GM19372 (cell line): Measurements from ENCODE around the gene BACE1.
"Not testable (repeated sequence)": the region's sequence is repeated elsewhere in the genome, so short reads cannot be mapped to it uniquely, and the experiment has no call there.

Source experiments
- ATAC-seq: cut with Tn5 transposase; IDR thresholded peaks from one replicate; pipeline ENCODE4 v1.9.1; 2021; ENCODE audit warnings: mild to moderate bottlenecking, low read depth, moderate library complexity; ENCODE audit not compliant: unreplicated experiment

BACE1 gene

DNA sequence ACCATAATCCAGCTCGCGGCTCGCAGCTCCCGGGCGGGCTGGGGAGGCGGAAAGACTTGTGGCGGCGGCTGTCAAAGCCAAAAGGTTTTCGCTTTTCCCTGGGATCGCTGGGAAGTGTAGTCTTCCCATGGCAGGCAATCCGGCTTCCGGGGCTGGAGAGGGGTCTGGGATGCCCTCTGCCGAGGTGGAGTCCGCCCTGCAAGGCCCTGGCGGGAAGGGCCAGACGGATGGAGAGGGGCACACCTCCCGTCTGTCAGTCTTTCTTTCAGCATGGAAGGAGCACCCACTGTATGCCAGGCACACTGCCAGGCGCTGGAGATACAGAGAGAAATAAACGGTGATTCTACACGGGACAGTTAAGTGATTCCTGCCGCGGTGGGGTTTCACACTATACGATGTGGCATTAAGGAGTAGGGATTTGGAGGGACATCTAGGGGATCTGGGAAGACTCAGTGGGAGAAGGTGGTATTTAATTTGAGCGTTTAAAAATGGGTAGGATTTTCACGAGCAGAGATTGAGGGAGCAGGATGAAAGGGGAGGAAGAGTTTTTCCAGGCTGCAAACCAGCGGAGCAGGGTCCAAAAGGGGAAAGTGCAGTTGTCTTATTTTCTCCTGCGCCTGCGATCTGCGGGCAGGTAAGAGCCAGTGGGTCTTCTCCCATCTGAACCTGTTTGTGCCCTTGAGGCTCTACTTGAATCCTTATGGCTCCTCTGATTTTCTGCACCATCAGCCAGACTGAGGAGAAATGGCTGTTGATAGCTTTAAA lies at the start of gene BACE1:
TSS of gene BACE1 (minus strand) at position 60 of the 765 bp plus-strand sequence. CDS start 461 bp downstream, outside the sequence.
- no peak for ATAC-seq

DNA sequence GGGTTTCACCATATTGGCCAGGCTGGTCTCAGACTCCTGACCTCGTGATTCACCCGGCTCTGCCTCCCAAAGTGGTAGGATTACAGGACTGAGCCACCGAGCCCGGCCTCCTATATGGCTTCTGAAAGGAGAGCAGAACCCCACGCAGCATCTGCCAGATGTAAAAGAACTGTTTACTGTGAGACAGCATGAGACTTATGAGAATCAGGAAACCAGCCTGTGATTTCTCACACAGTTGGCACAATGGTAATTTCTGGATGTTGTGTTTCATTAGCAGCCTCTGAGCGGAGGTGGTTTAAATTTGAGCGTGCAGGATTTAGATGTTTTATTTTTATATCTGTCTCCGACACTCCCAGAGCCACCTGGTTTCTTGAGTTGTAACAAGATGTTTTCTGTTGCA lies 45.4 kb upstream of the BACE1 start:
- no peak for ATAC-seq

DNA sequence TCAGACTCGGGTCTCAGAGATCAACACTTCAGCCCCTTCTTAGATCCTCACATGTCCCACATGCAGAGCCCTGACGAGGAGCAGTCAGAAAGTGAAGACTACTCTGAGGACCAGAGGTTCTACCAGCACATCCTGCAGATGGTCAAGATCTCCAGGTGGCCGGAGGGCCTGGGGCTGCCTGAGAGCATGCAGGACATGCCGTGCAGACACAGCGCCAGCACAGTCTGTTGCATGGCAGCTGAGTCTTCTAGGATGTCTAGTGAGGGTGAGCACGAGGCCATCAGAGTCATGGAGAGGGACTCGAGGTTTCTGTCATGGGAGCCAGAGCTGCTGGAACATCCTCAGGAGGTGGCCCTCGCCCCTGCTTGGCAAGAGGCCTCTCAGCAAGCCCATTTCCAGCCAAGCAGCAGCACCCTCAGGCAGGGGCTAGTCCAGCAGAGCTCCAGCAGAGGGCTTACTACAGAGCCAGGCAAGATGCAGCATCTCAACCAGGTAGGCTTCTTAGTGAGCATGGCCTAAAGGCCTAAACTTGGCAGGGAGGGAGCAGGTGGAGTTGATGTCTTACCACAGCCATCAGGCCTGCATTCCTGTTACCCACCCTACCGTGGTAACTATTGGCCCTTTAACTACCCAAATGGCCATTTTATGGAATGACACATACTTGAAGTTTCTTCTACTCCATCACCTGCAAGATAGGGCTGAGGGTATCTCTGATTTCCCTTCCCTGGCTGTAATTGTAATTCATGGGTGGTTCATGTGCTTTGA lies 40.3 kb upstream of the BACE1 start:
- no peak for ATAC-seq

DNA sequence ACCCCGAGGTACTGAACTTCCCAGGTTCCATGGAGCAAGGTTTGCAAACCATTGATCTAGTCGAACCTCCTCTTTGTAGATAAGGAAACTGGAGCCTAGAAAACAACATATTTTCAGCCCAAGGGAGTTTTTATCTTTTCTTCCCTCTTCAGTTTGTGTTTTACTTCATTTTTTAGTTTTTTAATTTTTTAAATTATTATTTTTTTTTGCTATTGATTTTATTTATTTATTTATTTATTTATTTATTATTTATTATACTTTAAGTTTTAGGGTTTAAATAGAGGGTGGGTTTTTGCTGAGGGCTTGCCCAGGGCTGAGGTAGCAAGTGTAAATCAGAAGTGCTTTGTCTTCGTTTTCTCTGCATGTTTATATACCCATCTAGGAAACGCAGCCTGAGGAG lies 38.5 kb upstream of the BACE1 start:
- no peak for ATAC-seq

DNA sequence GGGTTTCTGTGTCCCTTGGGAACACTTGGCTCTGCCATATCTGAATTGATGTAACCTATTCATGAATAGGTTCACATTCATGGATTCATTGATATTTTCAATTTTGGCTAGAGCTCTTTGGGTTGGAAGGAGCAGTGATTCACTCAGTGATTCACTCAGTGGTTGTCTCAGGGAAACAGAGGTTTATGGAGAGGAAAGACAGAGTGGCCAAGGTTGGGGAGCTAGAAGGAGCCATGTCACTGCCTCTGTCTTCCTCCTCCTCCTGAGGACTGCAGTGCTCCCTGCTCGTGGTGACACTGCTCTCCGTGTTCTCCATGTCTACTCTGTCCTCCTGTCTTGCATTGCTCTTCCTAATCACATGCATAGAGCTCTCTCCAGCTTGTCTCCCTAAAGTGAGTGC lies 29.0 kb upstream of the BACE1 start:
- ATAC-seq, result no peak

DNA sequence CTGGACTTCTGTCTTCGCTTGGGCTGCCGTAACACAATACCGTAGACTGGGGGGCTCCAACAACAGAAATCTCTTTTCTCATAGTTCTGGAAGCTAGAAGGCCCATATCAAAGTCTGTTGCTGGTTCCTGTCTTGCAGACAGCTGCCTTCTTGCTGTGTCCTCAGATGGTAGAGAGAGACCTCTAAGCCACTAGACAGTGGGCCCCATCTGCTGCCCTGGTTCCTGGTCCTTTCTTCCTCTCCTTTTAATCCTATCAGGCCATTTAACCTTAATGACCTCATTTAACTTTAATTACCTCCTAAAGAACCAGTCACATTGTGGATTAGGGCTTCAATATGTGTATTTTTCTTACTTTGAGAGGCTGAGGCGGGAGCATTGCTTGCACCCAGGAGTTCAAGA lies 21.0 kb upstream of the BACE1 start:
- ATAC-seq, result no peak

DNA sequence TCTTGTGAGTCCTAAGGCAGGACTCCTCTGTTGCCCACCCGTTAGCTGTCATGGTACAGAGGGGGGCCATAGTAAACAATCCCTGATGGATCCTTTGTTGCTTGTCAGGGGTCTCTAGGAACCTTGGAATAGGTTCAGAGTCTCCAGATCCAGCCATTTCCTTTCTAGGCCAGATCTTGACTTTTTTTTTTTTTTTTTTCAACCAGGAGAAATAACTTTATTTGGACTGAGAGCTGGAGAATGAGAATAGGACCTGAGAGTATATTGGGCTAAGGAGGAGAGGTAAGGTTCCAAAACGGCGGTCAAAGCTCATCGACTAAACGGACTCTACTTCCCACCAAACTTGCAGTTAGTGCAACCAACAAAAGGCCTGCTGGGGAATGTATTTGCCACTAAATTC lies 19.3 kb upstream of the BACE1 start:
- ATAC-seq, result no peak

DNA sequence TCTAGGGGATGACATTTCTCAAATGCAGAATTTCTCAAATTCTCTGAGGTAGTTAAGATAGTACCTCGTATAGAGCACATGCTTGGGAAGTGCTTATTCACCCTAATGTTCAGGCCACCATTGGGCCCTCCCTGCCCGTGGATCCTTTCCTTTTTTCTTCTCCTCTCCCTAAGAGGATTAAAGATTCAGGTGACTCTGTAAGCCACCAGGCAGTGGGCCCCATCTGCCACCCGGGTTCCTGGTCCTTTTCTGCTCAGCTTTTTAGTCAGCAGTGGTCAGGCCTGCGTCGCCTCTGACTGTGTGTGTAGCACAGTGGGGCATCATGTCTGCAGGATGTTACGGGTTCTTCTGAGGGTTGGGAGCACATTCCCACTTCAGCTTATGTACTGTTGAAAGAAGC lies 18.8 kb upstream of the BACE1 start:
- no peak for ATAC-seq

DNA sequence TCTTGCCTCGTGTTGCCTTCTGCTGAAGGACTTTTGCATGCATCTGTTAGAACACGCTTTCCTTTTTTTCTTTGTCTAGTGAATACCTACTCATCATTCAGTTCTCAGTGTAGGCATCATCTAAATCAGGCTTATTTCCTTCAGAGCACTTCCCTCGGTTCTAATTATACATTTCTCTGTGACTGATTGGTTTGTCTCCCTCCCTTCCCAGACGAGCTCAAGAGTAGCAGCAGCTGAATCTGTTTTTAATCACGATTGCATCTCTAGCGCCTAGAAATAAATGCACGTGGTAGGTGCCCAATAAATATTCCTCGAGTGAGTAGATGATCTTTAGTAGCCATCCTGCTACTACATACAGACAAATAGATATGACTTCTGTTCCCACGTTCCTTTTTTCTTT lies 17.9 kb upstream of the BACE1 start:
- ATAC-seq, result no peak

DNA sequence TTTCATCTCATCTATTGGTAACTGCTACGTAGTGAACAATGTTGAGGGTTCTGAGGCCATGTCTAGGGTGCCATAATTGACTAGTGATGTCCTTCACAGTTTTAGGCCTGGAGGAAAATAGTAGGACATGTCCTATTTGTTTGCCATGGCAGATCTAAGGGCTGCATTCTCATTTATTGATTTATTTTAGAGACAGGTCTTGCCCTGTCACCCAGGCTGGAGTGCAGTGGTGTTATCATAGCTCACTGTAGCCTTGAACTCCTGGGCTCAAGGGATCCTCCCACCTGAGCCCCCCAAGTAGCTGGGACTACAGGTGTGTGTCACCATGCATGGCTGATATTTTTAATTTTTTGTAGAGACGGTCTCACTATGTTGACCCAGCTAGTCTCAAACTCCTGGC lies 16.8 kb upstream of the BACE1 start:
- no peak for ATAC-seq

DNA sequence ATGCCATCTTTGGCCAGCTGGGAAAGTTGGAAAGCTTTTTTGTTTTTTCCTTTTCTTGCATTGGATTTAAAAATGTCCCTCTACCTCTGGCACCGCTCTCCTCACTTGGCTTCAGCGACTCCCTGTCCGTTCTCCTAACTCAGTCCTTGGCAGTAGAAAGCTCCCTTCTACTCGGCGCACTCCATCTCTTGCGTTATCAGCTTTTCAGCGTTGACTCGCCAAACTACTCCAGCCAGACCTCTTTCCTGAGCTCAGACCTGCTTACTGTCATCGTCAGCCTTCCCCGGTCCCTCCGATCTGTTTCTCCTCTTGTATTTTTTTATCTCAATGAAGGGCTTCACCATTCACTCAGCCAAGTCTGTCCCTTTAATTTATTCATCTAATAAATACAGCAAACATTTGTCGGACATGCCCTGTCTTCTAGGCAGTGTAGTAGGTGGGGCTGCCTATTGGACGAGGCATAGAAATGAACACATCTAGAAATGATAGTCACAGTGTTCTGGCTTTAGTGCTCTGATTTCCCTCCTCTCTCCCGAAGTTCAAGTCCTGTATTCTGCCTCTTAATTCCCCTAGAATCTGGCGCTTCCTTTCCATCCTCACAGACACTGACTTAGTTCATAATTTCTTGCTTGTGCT lies 12.4 kb upstream of the BACE1 start:
- ATAC-seq, result no peak

DNA sequence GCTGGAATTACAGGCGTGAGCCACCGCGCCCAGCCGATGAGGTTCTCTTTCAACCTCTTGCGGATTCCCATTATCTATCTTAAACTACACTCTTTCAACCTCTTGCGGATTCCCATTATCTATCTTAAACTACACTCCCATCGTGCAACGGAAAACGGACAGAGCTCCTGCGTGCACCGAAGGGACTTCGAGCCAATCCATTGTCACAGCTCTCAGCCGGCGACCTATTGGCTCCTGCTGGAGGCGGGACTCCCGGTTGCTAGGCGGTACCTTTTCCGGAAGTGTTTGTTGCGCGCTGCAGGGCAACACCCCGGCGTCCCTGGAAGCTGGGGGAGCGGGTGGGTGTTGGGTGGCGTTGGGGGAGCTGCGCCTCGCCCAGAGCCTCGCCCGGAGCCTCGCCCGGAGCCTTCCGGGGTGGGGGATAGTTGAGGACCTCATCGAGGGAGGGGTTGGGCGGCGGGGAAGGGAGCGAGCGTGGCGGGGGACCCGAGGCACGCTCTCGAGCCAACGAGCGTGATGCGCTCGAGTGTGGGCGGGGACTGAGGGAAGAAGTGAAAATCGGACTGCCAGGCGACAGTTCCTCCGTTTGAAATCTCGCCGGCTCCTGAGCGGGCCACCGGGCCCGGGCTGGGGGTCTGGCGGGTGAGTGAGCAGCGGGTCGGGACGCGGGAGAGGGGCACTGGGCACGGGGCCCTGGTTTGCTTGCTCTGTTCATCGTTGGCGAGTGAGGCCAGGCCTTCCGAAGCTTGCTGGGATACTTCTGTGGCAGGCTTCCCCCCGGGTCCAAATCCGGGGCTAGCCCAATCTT lies 11.7 kb upstream of the BACE1 start, which contains the start of gene CEP164:
TSS of gene CEP164 (plus strand) at position 288 of the 808 bp plus-strand sequence. CDS start 10,733 bp downstream, outside the sequence.
- peak; percentile 93 for ATAC-seq

DNA sequence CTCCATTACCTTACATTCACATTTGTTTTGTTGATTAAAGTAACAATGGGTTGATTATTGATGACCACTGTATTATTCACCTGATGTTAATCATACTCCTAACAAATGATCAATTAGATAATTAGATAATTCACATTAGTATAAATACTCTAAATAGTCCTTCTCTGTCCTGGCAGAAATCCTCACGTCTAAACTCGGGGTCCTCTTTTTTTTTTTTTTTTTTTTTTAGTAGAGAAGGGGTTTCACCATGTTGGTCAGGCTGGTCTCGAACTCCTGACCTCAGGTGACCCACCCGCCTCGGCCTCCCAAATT lies 11.2 kb upstream of the BACE1 start:
- ATAC-seq, result not testable (repeated sequence)

DNA sequence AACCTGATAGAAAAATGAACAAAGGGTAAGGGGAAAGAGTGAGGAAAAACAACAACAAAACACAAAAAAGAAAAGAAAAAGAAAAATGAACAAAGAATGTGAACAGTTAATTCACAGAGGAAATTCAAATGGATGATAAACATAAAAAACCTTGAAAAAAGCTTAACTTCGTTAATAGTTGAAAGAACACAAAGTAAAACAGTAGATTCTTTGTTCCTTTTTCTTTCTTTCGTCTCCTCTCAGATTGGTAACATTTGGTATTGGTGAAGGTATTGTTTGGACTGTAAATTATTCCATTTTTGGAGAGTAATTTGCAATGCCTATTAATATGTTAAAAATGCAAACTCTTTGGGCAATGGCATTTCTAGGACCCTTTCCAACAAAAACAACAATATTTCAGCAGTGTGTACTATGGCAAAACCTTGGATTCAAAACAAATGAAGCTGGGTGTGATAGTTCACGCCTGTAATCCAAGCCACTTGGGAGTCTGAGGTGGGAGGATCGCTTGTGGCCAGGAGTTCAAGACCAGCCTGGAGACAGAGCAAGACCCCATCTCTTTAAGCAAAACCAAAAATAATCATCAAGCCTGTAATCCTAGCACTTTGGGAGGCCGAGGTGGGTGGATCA lies 3.3 kb upstream of the BACE1 start:
- ATAC-seq, result no peak

DNA sequence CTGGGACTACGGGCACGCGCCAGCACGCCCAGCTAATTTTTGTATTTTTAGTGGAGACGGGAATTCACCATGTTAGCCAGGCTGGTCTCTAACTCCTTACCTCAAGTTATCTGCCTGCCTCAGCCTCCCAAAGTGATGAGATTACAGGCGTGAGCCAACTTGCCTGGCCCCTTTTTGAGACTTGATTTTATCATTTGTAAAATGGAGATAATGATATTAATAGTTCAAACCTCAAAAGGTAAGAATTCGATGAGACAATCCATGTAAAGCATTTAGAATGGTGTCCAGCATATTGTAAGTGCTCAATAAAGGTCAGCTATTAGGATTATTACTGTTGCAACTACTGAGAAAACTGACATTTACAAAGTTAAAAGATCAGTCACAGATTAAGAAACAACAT lies 2.7 kb upstream of the BACE1 start:
- ATAC-seq, result no peak

DNA sequence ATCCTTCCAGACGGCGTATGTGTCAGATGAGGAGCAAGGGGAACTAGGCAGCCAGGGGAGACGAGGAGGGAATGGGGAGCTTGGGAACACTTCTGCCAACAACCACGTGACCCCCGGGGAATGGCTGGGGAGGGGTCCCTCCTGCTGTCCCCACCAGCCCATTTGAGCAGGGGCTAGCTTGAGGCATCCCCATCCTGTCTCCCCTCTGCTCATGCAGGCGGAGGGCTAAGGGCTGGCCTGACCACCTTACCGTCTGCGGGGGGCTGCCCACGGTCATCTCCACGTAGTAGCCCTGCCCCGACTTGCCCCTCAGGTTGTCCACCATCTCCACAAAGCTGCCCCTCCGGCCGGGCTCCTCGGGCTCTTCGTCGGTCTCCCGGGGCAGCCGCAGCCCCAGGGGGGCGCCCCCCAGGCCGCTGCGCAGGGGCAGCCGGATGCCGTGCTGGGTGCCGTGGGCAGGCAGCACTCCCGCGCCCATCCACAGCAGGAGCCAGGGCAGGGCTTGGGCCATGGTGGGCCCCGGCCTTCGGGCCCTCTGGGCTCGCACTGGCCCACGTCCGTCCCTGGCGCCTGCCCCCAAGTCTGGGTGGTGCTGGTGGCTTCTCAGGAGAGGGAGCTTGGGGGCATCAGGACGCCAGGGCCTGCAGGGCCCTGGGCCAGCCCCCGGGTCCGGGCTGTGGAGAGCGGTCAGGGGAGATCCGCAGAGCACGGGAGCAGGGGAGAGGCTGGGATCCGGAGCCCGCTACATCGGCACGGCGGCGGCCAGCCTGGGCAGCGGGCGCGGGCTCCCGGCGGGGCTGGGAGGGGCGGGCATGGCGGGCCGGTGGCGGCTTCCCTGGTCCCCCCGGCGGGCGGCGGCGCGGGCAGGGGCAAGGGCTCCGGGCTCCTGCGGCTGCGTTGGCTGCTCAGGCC lies 515 bp downstream of the BACE1 start:
- no peak for ATAC-seq

DNA sequence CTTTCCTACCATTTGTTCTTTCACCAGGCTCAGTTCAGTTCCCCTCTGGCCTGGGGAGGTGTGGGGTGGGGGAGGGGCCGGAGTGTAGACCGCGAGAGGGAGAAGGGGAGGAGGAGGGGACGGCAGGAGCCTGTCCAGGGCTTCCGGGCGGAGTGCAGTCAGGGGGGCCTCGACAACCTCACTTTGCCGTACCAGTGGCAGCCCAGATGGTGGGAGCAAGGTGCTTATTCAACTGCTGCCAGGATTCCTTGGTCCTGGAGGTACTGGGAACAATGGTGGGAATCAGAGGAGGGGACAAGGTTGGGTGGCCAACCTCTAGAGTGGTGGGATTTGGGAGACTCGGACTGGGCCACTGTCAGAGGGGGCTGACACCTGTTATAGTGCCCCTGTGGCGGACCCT lies 1.2 kb downstream of the BACE1 start:
- ATAC-seq, result no peak

DNA sequence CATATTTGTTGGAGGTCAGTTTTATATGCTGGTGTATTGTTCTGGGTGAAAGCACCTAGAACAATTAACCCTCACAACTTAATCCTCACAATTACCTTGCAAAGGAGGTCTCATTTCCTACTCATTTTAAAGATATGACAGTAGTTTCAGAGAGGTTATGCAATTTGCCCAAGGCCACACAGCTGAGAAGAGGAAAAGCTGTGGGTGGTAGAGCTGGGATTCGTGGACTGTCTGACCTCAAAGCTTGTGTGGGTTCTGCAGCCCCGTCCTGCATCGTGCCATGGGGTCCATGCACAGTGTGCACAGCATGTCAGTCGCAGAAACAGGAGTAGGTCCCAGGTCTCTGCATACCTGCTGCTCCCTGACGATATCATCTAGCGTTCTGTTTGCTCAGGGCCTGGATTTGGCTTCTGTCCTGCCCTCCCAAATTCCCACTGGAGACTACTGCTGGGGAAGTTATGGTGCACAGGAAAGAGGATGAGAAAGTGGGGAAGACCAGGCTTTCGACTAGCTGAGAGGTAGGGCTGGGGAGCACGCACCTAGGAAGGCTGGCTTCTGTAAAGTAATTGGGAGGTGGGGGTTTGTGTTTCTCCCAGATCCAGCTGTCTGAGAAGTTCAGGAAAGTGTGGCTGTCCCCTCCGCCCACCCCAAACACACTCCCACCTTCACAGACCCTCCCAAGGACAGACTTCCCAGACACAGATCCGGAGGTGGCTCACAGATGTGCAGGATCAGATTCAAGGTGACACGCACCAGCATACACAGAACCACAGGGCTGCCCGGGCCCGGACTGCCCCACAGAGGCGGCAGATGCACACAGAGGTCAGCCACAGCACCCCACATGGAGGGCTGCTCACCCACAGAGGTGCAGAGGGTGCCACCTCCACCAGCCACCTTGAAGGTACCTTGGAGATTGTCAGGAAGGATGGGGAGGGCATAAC lies 2.0 kb downstream of the BACE1 start:
- ATAC-seq, result no peak
